Fibroblast of lung (primary cell): ENCODE results near the gene NLRC4.

Experiments
- EZH2 ChIP-seq: IDR thresholded peaks from 2 replicates; pipeline ENCODE4 v1.5.1; 2012; ENCODE audit warnings: low read length, control low read depth, mild to moderate bottlenecking; ENCODE audit errors: missing control alignments
- TF ChIP-seq, protein P1 (sequence below), 2 donors: IDR thresholded peaks in 1 of 2; conservative IDR thresholded peaks in 1 of 2; 1 replicate in 1 of 2; 2 replicates in 1 of 2; pipeline ENCODE4 v1.5.1; 2011 to 2012; ENCODE audit warnings: low read length in 2 of 2, control low read depth in 1 of 2, inconsistent platforms in 1 of 2, low read depth in 1 of 2, mild to moderate bottlenecking in 1 of 2

DNA sequence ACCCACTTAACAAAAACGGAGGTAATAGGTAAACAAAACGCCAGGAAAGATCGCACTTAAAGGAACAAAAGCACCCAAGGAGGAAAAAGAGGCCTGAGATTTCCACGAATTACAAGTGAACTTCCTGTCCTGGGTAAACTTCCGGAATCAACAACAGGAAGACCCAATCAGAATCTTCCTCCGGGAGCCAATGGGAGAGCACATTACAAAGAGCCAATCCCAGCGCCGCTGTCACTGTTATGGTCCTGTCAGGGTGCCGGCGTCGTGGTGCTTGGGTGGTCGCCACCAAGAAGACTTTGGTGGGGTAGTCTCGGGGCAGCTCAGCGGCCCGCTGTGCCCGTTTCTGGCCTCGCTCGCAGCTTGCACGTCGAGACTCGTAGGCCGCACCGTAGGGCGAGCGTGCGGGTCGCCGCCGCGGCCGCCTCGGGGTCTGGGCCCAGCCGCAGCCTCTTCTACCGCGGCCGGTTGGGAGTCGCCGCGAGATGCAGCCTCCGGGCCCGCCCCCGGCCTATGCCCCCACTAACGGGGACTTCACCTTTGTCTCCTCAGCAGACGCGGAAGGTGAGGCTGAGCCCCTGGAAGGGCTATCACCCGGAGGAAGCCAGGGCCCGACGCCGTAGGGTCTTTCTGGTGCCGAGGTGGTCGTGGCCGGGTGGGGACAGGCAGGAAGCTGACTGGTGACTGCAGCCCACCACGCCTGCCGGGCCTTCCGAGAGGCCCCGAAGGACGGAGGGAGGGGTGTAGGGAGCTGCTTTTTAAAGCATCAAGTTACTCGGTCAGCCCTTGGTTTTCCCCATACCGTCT is 13.2 kb upstream of the NLRC4 start, which contains the start of gene YIPF4:
- TF ChIP-seq, protein P1, sequence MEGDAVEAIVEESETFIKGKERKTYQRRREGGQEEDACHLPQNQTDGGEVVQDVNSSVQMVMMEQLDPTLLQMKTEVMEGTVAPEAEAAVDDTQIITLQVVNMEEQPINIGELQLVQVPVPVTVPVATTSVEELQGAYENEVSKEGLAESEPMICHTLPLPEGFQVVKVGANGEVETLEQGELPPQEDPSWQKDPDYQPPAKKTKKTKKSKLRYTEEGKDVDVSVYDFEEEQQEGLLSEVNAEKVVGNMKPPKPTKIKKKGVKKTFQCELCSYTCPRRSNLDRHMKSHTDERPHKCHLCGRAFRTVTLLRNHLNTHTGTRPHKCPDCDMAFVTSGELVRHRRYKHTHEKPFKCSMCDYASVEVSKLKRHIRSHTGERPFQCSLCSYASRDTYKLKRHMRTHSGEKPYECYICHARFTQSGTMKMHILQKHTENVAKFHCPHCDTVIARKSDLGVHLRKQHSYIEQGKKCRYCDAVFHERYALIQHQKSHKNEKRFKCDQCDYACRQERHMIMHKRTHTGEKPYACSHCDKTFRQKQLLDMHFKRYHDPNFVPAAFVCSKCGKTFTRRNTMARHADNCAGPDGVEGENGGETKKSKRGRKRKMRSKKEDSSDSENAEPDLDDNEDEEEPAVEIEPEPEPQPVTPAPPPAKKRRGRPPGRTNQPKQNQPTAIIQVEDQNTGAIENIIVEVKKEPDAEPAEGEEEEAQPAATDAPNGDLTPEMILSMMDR (conservative IDR thresholded peaks at IDR 0.05 in 1 of 2, IDR thresholded peaks at IDR 0.05 in 1 of 2; ENCODE audit: low read depth in 1 of 2, low read length in 2 of 2) = no peak
- TF ChIP-seq EZH2 = no peak
